GM18498 (cell line): ENCODE data around the gene SPATS2L.

Experiments
- ATAC-seq: cut with Tn5 transposase; IDR thresholded peaks from one replicate; pipeline ENCODE4 v1.9.1; 2021; ENCODE audit warnings: mild to moderate bottlenecking, moderate library complexity; ENCODE audit not compliant: unreplicated experiment

The SPATS2L gene

GRCh38 chr2:200348897-200349563 is 42.5 kb downstream of the SPATS2L start:
- ATAC-seq, result no peak

DNA sequence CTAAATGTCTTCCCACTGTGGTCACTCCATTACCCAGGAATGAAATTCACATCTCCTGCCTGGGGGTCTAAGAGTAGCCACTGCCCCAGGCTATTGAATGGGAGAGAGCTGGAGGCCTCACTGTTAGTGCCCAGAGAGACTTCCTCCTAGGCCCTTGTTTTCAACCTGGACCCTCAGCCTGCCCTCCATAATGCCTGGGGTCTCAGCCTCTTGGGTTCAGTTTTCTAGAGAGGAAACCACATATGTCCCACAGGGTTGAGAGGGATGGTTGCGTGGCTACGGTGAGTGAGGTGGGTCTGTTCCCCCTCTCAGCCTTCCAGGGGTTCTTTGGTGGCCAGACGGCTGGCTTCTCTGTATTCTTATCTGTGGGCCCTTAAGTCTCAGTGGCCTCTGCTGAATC is 43.4 kb downstream of the SPATS2L start:
- ATAC-seq, result no peak

GRCh38 chr2:200350850-200351285 is 44.4 kb downstream of the SPATS2L start:
- no peak for ATAC-seq

DNA sequence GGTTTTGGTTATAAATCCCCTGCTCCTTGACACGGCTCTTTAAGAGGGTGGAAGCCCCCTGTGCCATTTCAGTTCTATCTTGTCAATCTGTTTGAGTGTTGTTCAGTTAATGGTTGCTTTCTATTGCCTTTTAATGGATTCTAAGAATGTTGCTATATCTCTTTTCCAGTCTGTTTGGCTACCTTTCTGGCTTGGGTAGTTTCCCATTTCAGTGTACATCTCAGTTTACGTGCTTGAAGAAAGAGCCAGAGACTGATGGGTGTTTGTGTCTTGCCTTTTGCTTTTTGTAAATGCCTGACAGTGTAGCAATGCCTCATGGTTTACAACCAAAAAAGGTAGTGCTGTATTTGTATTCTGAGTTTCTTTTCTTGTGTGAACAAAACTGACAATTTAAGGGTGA is 45.3 kb downstream of the SPATS2L start:
- ATAC-seq, result no peak

DNA sequence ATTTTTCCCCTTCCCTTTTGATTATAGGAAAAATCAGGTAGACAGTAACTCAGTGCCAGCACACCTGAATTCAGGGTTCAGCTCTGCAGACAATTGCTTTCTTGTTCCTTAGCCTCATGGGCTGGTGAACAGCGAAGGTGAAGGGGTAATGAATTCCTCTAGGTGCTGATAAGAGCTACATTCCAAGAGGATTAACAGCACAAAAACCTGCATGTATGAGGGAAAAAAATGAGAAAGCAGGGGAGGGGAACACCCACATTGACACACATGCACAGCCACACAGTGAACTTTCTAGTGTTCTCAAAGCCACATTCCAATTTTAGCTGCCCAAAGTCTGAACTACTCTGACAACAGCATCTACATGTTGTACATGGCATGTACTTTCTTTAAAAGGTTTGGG is 46.1 kb downstream of the SPATS2L start:
- ATAC-seq, result no peak

DNA sequence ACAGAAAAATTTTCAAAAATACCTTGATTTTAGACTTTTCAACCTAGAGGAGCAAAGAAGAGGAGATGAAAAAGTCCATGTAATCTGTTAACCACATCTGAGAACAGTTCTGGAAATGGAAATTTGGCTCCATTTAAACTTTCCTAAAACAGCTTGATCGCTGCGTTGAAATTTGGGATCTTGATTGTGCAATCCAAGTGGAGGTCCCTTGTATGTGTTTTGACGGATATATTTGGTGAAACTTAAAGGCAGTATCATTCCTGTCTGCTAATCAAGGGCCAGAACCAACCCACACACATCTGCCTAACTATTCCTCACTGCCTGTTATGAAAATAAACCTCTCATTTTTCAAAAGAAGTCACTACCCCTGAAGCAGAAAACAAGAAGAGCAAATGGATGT is 46.6 kb downstream of the SPATS2L start:
- no peak for ATAC-seq

DNA sequence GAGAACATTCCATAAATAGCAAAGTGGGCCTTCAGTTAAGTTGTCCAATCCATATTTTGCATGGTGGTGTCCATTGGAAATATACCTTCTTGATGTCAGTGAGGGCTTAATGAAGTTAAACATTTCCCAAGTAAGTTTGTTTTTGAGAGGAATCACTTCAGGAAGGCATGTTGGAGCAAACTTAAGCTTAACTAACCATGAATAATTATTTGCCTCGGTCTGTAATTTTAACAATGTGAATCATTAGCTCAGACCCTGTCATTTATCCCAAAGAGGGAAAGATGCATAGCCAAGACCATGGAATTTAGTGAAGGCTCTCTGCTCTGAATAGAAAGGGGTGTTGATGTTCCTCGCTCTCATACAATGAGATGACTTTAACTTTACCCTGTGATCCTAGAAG is 47.4 kb downstream of the SPATS2L start:
- no peak for ATAC-seq

DNA sequence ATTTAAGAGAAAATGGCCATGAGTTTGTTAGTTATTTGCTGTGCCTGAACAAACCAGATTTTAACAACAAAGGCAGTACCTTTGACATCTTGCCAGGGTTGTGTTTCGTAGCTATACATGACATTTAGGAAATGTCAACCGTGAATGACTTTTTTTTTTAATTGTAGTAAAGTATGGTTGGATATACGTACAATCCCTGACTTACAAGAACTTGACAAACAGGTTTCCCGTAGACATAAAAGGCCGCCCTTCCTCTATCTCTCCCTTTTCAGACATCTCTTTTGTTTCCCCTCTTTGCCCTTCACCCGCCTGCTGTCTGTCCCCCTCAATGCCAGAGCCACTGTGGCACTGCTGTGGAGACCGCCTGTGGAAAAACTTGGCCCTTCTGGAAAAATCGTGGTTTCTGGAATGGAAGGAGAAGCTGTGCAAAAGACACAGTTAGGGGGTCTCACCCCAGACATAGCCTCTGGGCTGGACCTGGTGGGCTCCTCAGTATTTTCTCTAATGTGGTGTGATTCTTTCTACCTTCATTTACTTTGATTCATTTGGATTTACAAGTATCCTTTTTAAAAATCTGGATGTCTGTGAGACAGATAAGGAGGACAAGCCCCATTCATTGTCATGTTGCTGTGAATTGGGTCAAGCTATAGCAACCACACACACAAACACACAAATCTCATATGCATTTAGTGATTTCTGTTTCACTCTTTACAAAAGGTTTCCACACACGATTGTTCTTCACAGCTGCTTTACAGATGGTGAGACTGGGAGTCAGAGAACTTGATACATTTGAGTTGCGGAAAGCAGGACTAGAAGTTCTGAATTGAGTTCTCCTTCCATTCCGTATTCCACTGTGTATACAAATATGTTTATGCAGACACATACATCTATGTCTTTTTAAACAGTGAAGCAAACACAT is 48.6 kb downstream of the SPATS2L start:
- ATAC-seq, result no peak

- ATAC-seq, result no peak
Measured at GRCh38 chr2:200356321-200356720, 49.8 kb downstream of the SPATS2L start.

- ATAC-seq, result no peak
Measured at GRCh38 chr2:200356857-200357384, 50.4 kb downstream of the SPATS2L start.

GRCh38 chr2:200357845-200358244 is 51.4 kb downstream of the SPATS2L start:
- ATAC-seq, result no peak

DNA sequence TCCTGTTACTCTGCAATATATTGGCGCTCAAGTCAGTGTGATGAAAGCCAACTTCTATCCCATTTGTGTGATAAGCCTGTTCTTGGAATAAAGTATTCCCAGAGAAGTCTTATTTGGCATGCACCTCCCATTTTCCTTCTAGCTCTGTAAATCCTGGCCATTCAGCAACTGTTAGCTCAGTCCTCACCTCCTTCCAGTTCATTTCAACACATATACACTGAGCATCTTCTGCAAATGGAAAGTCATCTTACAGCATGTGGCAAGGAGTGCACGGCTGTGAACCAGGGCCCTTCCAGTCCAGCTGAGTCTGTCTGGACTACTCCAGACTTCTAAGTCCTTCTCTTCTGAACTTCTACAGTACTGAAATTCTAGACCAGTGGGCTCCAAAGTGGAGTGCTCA is 53.1 kb downstream of the SPATS2L start:
- no peak for ATAC-seq

GRCh38 chr2:200360364-200360763 is 53.9 kb downstream of the SPATS2L start:
- ATAC-seq, result no peak

DNA sequence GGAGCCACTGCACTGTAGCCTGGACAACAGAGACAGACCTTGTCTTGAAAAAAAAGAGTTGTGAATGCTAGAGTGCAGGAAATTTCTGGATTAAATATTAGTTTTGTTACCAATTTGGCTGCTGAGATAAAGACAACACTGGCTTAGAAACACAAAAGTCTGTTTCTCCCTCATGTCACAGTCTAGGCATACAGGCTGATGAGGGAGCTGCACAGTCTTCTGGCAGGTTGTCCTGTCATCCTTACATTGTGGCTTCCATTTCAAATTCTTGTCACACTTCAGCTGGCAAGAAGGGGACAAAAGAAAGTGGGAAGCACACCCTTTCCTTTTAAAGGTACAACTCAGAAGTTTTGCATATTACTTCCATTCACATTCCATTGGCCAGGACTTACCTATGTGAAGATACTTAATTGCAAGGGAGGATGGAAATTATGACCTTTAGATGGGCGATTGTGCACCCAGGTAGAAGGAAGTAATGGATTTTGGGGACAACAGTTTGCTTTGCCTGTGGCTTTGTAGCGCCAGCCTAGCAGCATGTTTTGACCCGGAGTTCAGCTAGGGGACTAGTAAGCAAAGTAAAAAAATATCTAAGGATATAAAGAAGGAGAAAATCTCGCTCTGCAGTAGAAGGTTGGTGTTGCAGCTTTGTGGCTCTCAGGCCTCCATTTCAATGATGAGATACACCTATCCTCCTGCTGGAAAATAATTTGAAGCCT is 55.9 kb downstream of the SPATS2L start:
- no peak for ATAC-seq

DNA sequence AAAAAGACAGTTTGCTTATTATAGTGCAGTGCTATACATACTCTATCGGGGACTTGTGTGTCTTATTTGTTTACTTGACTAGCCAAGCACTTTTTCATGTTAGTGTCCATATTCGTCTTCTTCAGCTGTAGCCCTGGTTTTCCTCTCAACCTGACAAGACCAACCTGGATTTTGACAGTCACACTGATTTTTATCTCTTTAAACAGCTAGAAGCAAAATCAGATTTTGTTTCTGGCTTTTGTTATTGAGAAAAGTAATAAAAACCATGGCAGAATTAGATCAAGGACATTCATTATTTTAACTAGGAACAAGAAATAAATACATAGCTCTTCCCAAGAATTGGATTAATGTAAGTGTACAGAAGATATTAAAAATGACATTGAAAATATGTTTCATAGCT is 56.8 kb downstream of the SPATS2L start:
- no peak for ATAC-seq

- no peak for ATAC-seq
Measured at GRCh38 chr2:200364142-200364541, 57.6 kb downstream of the SPATS2L start.

DNA sequence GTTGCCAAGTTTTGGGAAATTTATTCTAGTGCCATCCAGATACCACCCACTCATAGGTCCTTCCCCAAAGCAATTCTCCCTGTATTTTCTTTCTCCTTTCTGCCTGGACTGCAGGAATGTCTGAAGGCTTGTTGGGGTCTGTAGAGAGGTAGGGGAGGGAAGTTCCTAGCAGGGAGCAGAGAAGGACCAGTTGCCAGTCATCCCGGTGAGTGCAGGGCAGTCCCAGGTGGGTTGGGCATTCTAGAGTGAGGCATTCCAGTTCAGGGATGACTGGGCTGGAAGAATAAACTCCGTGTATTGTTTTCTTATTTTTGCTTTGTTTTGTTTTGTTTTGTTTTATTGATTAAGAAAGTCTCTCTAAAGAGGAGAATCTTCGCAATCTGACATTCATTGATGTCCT is 58.1 kb downstream of the SPATS2L start:
- ATAC-seq, result no peak

DNA sequence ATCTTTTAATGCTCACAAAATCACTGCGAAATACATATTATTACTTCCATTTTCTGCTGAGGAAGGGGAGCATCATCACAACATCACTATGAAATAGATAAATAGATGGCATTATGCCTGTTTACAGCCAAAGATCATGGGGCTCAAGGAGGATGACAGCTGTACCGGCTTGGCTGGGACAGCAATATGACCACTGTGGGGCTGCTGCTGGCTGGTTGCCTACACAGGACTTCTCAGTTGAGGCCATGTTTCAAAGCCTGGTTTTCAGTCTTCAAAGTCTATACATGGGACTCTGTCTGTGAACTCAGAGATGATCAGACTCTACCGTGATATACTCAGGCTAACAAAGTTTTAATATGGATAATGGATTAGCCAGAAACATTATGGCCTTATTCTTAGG is 58.7 kb downstream of the SPATS2L start:
- ATAC-seq, result no peak

GRCh38 chr2:200367155-200367554 is 60.7 kb downstream of the SPATS2L start:
- no peak for ATAC-seq

GRCh38 chr2:200369886-200370285 is 63.4 kb downstream of the SPATS2L start:
- ATAC-seq, result no peak

- ATAC-seq, result peak; percentile 46
Measured at GRCh38 chr2:200373231-200373630, 66.7 kb downstream of the SPATS2L start.
